NB4 (cell line): ENCODE measurements around the gene ACOX1.
"Not testable (repeated sequence)": the region's sequence is repeated elsewhere in the genome, so short reads cannot be mapped to it uniquely, and the experiment has no call there.

Source experiments
- DNase-seq: peaks from one replicate; pipeline ENCODE4 v3.0.0; 2010; ENCODE audit warnings: low read depth
- H3K4me3 ChIP-seq: one replicate; pipeline ENCODE4 v1.5.1; 2011; ENCODE audit warnings: mild to moderate bottlenecking, low read depth, low read length, moderate library complexity
- CTCF ChIP-seq: IDR thresholded peaks from one replicate; pipeline ENCODE4 v1.5.1; 2012; ENCODE audit warnings: low read depth, low read length
- MAX ChIP-seq: IDR thresholded peaks from 2 replicates; pipeline ENCODE4 v1.6.1; 2011; ENCODE audit warnings: low read depth, low read length
- MYC ChIP-seq: IDR thresholded peaks from 2 replicates; pipeline ENCODE4 v1.6.1; 2011; ENCODE audit warnings: low read depth, low read length
- POLR2A ChIP-seq: IDR thresholded peaks from 2 replicates; pipeline ENCODE4 v1.6.1; 2011; ENCODE audit warnings: mild to moderate bottlenecking; ENCODE audit not compliant: insufficient read length; ENCODE audit errors: extremely low read depth

The ACOX1 gene

GRCh38 chr17:75980188-75981018, 1.4 kb upstream of the ACOX1 start:
- TF ChIP-seq CTCF (no peak), MAX (no peak), MYC (no peak), POLR2A (no peak)
- peak overlapping the region; percentile 84 for H3K4me3 ChIP-seq
- peak; percentile 28 for DNase-seq

GRCh38 chr17:75979705-75980187, 780 bp upstream of the ACOX1 start:
- no peak for DNase-seq
- no peak for TF ChIP-seq POLR2A
- no peak; the same call in 1 of the 2 replicates for TF ChIP-seq MYC
- TF ChIP-seq CTCF, result no peak
- no peak for TF ChIP-seq MAX
- H3K4me3 ChIP-seq, result peak overlapping the region; percentile 84

GRCh38 chr17:75976175-75976848, 2.7 kb downstream of the ACOX1 start:
- no peak for TF ChIP-seq POLR2A
- no peak for TF ChIP-seq MAX
- no peak for TF ChIP-seq CTCF
- no peak for TF ChIP-seq MYC
- DNase-seq, result no peak
- H3K4me3 ChIP-seq, result no peak overlapping the region

- TF ChIP-seq POLR2A, result no peak
- TF ChIP-seq MAX, result no peak
- TF ChIP-seq CTCF, result no peak
- TF ChIP-seq MYC, result no peak
- no peak overlapping the region for H3K4me3 ChIP-seq
- no peak for DNase-seq
These were observed 3.2 kb downstream of the ACOX1 start for GRCh38 chr17:75975757-75976174.

GRCh38 chr17:75975187-75975586, 3.8 kb downstream of the ACOX1 start:
- not testable (repeated sequence) for DNase-seq, H3K4me3 ChIP-seq

- DNase-seq, result no peak
- TF ChIP-seq MAX, result no peak
- TF ChIP-seq MYC, result no peak
- TF ChIP-seq POLR2A, result no peak
- TF ChIP-seq CTCF, result no peak
- no peak overlapping the region for H3K4me3 ChIP-seq
These were observed 8.3 kb downstream of the ACOX1 start for GRCh38 chr17:75970626-75971025.
